Fibroblast of mammary gland (primary cell): Measurements from ENCODE around the gene LPP.
"Not testable (repeated sequence)": the region's sequence is repeated elsewhere in the genome, so short reads cannot be mapped to it uniquely, and the experiment has no call there.

Experiments used
- DNase-seq: peaks from one replicate; pipeline ENCODE4 v3.0.0-alpha.2; 2010; ENCODE audit warnings: low read depth
- H3K4me3 ChIP-seq: 2 replicates; pipeline ENCODE4 v1.5.1; 2011; ENCODE audit warnings: low read depth, mild to moderate bottlenecking, low read length, moderate library complexity; ENCODE audit not compliant: control insufficient read depth
- TF ChIP-seq, protein P1 (sequence below): conservative IDR thresholded peaks from 2 replicates; pipeline ENCODE4 v1.5.1; 2011; ENCODE audit warnings: low read depth, low read length, inconsistent platforms; ENCODE audit not compliant: control insufficient read depth, insufficient read depth

The LPP gene

GRCh38 chr3:188633206-188633605 lies 479.2 kb downstream of the LPP start:
- no peak for DNase-seq
- TF ChIP-seq, protein P1, sequence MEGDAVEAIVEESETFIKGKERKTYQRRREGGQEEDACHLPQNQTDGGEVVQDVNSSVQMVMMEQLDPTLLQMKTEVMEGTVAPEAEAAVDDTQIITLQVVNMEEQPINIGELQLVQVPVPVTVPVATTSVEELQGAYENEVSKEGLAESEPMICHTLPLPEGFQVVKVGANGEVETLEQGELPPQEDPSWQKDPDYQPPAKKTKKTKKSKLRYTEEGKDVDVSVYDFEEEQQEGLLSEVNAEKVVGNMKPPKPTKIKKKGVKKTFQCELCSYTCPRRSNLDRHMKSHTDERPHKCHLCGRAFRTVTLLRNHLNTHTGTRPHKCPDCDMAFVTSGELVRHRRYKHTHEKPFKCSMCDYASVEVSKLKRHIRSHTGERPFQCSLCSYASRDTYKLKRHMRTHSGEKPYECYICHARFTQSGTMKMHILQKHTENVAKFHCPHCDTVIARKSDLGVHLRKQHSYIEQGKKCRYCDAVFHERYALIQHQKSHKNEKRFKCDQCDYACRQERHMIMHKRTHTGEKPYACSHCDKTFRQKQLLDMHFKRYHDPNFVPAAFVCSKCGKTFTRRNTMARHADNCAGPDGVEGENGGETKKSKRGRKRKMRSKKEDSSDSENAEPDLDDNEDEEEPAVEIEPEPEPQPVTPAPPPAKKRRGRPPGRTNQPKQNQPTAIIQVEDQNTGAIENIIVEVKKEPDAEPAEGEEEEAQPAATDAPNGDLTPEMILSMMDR, result no peak
- H3K4me3 ChIP-seq, result no peak overlapping the region

DNA sequence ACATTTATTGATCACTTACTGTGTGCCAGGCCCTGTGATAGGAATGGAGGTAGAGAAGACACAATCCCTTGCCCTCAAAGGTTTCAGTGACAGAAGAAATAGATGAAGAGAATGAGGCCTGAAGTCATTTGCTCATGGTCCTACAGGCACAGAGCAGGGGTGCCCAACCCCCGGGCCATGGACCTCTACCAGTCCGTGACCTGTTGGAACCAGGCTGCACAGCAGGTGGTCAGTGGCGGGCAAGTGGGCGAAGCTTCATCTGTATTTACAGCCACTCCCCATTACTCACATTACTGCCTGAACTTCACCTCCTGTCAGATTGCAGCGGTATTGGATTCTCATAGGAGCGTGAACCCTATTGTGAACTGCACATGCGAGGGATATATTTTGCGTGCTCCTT lies 480.3 kb downstream of the LPP start:
- no peak for DNase-seq
- TF ChIP-seq, protein P1, result no peak

GRCh38 chr3:188635258-188636042 lies 481.5 kb downstream of the LPP start:
- no peak overlapping the region for H3K4me3 ChIP-seq
- TF ChIP-seq, protein P1, result no peak
- DNase-seq, result peak; percentile 23

More for the DNA sequence above, 480.3 kb downstream of the LPP start:
- H3K4me3 ChIP-seq, result no peak overlapping the region

- not testable (repeated sequence) for DNase-seq, H3K4me3 ChIP-seq
Measured at GRCh38 chr3:188636292-188636691, 482.3 kb downstream of the LPP start.

- no peak for DNase-seq
- H3K4me3 ChIP-seq, result no peak overlapping the region
- TF ChIP-seq, protein P1, result no peak
Measured at GRCh38 chr3:188641076-188641475, 487.1 kb downstream of the LPP start.

DNA sequence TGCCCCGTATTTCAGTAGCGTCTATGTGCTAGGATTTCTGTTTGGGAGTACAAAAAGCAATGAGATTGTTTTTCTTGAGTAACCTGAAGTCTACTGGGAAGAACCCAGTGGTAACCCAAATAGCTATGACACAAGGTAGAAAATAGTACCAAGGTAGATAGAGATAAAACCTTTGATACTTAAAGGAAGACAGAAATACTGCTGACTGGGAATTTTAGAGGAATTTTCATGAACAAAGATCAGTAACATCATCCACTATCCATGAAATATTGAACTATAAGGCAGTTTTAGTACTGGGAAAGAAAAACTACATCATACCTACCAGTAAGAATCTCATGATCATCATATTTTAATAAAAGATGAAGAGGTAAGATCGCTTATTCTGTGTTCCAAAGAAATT lies 489.8 kb downstream of the LPP start:
- TF ChIP-seq, protein P1, result no peak
- no peak for DNase-seq
- no peak overlapping the region for H3K4me3 ChIP-seq

- H3K4me3 ChIP-seq, result no peak overlapping the region
- no peak for DNase-seq
- TF ChIP-seq, protein P1, result no peak
Measured at GRCh38 chr3:188646592-188646991, 492.6 kb downstream of the LPP start.
